Fibroblast of mammary gland (primary cell): ENCODE data around the gene AGMAT.

Experiments
- DNase-seq: peaks from one replicate; pipeline ENCODE4 v3.0.0-alpha.2; 2010; ENCODE audit warnings: low read depth
- H3K4me3 ChIP-seq: 2 replicates; pipeline ENCODE4 v1.5.1; 2011; ENCODE audit warnings: low read depth, mild to moderate bottlenecking, low read length, moderate library complexity; ENCODE audit not compliant: control insufficient read depth
- TF ChIP-seq, protein P1 (sequence below): conservative IDR thresholded peaks from 2 replicates; pipeline ENCODE4 v1.5.1; 2011; ENCODE audit warnings: low read depth, low read length, inconsistent platforms; ENCODE audit not compliant: control insufficient read depth, insufficient read depth

Gene AGMAT

DNA sequence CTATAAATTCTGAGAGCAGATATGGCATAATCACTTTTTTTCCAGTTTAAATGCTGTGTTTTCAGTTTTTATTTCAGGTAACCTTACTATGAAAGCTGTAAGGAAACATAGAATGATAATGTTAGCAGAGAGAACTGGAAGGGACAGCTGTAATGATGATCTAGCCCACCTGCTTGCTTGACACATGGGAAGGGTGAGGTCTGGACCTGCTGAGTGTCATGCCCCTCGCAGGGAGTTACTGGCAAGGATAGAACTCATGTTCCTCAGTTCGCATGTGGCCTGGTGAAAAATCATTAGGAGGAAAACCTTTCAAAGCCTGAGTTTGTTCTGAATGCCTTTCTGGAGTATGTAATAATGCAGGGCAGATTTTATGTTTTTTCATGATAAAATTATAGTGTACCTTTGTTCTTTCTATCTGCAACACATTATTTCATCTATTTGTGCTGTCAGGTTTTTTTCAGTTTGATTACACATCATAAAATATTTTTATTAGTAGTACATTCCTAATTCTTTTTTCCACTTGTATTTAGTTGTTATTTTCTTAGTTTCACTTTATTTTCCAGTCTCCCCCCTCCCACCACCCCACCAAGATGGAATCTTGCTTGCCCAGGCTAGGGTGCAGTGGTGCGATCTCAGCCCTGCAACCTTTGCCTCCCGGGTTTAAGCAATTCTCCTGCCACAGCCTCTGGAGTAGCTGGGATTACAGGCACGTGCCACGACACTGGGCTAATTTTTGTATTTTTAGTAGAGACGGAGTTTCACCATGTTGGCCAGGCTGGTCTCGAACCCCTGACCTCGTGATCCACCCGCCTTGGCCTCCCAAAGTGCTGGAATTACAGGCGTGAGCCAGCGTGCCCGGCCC lies 40.4 kb upstream of the AGMAT start:
- no peak overlapping the region for H3K4me3 ChIP-seq
- TF ChIP-seq, protein P1, sequence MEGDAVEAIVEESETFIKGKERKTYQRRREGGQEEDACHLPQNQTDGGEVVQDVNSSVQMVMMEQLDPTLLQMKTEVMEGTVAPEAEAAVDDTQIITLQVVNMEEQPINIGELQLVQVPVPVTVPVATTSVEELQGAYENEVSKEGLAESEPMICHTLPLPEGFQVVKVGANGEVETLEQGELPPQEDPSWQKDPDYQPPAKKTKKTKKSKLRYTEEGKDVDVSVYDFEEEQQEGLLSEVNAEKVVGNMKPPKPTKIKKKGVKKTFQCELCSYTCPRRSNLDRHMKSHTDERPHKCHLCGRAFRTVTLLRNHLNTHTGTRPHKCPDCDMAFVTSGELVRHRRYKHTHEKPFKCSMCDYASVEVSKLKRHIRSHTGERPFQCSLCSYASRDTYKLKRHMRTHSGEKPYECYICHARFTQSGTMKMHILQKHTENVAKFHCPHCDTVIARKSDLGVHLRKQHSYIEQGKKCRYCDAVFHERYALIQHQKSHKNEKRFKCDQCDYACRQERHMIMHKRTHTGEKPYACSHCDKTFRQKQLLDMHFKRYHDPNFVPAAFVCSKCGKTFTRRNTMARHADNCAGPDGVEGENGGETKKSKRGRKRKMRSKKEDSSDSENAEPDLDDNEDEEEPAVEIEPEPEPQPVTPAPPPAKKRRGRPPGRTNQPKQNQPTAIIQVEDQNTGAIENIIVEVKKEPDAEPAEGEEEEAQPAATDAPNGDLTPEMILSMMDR, result no peak
- no peak for DNase-seq

DNA sequence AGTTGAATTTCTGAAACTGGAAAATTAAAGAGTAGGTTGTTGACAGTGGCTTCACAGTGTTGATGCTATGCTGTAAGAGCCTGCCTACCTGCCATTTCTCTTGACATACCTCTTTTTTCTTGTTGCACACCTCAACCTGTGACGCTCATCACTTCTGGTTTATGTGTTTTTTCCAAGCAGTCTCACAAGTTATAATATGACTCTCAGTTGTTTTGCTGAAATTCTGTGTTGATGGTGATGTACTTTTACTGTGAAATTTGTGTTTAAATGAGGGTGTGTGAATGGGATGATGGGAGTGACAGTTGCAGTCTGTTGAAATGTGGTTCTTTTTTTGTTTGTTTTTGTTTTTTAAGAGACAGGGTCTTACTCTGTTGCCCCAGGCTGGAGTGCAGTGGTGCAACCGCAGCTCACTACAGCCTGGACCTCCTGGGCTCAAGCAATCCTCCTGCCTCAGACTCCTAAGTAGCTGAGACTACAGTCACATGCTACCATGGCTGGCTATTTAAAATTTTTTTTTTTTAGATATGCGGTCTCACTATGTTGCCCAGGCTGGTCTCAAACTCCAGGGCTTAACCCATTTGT lies 39.4 kb upstream of the AGMAT start:
- TF ChIP-seq, protein P1, result no peak

DNA sequence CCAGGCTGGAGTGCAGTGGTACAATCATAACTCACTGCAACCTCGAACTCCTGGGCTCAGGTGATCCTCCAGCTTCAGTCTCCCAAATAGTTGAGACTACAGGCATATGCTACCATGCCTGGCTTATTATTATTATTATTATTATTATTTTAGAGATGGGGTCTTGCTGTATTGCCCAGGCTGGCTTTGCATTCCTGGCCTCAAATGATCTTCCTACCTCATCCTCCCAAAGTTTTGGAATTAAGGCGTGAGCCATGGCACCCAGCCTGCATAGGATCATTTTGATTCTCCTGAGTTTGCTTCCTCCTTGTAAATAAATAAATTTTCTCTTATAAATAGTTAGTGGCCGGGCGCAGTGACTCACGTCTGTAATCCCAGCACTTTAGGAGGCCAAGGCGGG lies 38.6 kb upstream of the AGMAT start:
- no peak for DNase-seq

More for the DNA sequence above, 39.4 kb upstream of the AGMAT start:
- DNase-seq, result no peak
- H3K4me3 ChIP-seq, result no peak overlapping the region

DNA sequence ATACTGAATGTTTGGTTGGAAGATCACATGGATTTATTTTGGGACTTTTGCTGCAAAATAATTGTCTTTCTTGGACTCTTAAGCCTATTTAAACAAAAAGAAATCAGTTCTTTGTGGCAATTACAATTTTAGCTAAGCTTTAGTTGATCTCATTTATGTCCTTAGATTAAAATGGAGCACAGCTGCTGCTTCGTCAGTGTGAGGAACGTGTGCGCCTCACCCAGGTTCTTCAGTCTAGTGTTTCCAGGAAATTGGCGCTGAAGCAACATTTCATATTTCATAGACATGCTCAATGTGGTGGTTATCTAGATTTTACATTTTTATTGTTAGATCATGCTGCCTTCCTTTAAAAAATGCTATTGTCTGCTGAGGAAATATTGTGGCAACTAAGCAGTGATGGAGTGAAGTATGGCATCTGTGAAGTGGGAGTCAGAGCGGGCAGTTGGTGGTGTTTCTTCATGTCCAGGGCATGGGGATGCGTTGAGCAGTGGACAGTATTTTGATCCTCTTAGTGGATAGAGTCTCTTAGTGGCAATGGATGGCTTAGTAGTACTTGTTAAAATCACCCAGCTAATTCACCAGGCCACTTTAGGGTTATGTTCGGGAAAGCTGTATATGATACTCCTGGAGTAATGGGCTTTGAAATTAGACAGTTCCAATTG lies 38.0 kb upstream of the AGMAT start:
- TF ChIP-seq, protein P1, result no peak
- no peak for DNase-seq
- no peak overlapping the region for H3K4me3 ChIP-seq

More for the DNA sequence above, 38.6 kb upstream of the AGMAT start:
- TF ChIP-seq, protein P1, result no peak
- no peak overlapping the region for H3K4me3 ChIP-seq

DNA sequence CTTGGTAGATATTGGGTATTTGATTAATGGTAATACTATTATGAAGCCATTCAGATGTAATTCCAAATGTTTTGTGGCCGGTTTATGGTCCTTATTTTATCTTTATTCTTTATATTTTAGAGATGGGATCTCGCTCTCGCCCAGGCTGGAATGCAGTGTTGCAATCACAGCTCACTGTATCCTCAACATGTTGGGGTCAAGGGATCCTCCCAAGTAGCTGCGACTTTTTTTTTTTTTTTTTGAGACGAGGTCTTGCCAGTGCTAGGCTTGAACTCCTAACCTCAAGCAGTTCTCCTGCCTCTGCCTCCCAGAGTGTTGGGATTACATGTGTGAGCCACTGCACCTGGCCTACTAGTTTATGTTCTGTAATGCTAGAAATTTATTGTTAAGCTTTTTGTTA lies 37.1 kb upstream of the AGMAT start:
- DNase-seq, result peak; percentile 28
- no peak overlapping the region for H3K4me3 ChIP-seq
- TF ChIP-seq, protein P1, result no peak

DNA sequence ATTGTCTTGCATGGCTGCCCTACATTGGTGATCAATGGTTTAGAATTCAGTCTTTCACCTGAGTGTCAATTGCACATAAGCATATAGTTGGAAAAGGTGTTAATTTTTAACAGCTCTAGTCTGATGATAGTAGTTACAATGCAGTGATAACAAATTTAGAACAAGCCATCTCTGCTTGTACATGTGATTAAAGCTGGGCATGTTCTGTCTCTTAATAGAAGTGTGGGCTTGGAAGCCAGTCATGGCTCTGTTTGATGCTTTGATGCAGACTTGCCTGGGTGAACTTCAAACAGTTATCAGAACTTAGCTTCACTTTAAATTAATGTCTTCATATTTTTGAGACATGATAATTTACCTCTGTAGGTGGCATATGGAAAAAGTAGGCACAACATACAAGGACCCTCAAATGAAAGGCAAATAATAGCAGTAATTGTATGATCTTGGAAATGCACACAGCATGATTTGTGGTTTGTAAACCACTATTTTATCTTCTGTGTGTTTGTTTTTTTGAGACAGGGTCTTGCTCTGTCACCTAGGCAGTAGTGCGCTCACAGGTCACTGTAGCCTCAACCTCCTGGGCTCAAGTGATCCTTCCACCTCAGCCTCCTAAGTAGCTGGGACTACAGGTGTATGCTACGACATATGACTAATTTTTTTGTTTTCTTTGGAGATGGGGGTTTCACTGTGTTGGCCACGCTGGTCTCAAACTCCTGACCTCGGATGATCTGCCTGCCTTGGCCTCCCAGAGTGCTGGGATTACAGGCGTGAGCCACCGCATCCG lies 36.2 kb upstream of the AGMAT start:
- H3K4me3 ChIP-seq, result no peak overlapping the region
- DNase-seq, result no peak
- TF ChIP-seq, protein P1, result no peak
